Stimulated activated CD8-positive, alpha-beta memory T cell treated with anti-CD3 and anti-CD28 coated beads, Interleukin-7, amount 100 ng/mL, for 48 hours (primary cell): ENCODE results near the gene HASPIN.
"Not testable (repeated sequence)": the region's sequence is repeated elsewhere in the genome, so short reads cannot be mapped to it uniquely, and the experiment has no call there.

ENCODE experiments used
- DNase-seq, 2 donors: peaks; one replicate each; pipeline ENCODE4 v3.0.0-alpha.2; 2020; ENCODE audit warnings: low read depth in 1 of 2; ENCODE audit errors: extremely low read depth in 1 of 2

The HASPIN gene

GRCh38 chr17:3695723-3696411, 27.8 kb upstream of the HASPIN start, which contains the start of gene P2RX5:
Gene P2RX5, minus strand, starts transcription at chr17:3696155. Its CDS starts 150 bp downstream, at chr17:3696005.
- no peak for DNase-seq

GRCh38 chr17:3697103-3697476, 26.6 kb upstream of the HASPIN start:
- DNase-seq = no peak

- no peak for DNase-seq
Observed at GRCh38 chr17:3698139-3698538, 25.6 kb upstream of the HASPIN start.

GRCh38 chr17:3699951-3700350, 23.8 kb upstream of the HASPIN start:
- no peak for DNase-seq

- DNase-seq = not testable (repeated sequence)
Observed at GRCh38 chr17:3702041-3702539, 21.6 kb upstream of the HASPIN start.

GRCh38 chr17:3704931-3705717, 18.6 kb upstream of the HASPIN start:
- no peak for DNase-seq

GRCh38 chr17:3705718-3705984, 18.1 kb upstream of the HASPIN start:
- not testable (repeated sequence) for DNase-seq

GRCh38 chr17:3708366-3708765, 15.3 kb upstream of the HASPIN start:
- no peak for DNase-seq

GRCh38 chr17:3710951-3711383, 12.7 kb upstream of the HASPIN start:
- peak in 1 of 2 donors; percentile 78 for DNase-seq

GRCh38 chr17:3712811-3713463, 10.8 kb upstream of the HASPIN start:
- peak in 1 of 2 donors; percentile 40 for DNase-seq

- DNase-seq = no peak
Observed at GRCh38 chr17:3715296-3715695, 8.4 kb upstream of the HASPIN start.

GRCh38 chr17:3718201-3718600, 5.5 kb upstream of the HASPIN start:
- no peak for DNase-seq

GRCh38 chr17:3719265-3719664, 4.4 kb upstream of the HASPIN start:
- no peak for DNase-seq

- DNase-seq = no peak
Observed at GRCh38 chr17:3722716-3723115, 987 bp upstream of the HASPIN start.

- DNase-seq = no peak
Observed at GRCh38 chr17:3723188-3723555, 531 bp upstream of the HASPIN start.

GRCh38 chr17:3724378-3725077, 825 bp downstream of the HASPIN start:
- no peak for DNase-seq

GRCh38 chr17:3727041-3727440, 3.3 kb downstream of the HASPIN start:
- no peak for DNase-seq

GRCh38 chr17:3728099-3728498, 4.4 kb downstream of the HASPIN start:
- not testable (repeated sequence) for DNase-seq

GRCh38 chr17:3729881-3730280, 6.2 kb downstream of the HASPIN start:
- no peak for DNase-seq

- DNase-seq = no peak
Observed at GRCh38 chr17:3730881-3731429, 7.3 kb downstream of the HASPIN start.

GRCh38 chr17:3732210-3732621, 8.5 kb downstream of the HASPIN start:
- no peak for DNase-seq
